ENCODE data around the gene PLEKHM2.
"Not testable (repeated sequence)": the region's sequence is repeated elsewhere in the genome, so short reads cannot be mapped to it uniquely, and the experiment has no call there.

Gene PLEKHM2

DNA sequence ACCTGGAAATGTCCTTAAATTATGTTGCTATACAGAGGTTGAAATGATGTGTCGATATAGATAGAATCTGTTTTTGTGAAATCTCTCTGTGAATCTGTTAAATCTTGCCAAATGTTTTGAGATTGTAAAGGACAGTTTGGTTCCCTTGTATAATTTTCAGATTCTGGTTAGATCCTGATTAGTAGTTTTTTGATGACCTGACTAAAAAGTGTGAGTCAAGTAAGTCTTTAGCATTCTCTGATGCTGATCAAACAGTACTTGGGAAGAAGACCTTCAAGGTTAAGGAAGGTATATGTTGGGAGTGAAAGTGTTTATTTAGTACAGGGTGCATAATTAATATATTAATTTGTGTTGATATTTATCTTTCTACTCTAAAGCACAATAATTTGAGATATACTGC is 34.2 kb upstream of the PLEKHM2 start:
- Histone ChIP-seq H3K4me3 (ENCODE audit: low read depth, low read length) (no peak overlapping the region), H3K27me3 (ENCODE audit: insufficient read depth, low read depth, severe bottlenecking) (no peaks in the 10 kb centered on the region), H3K27ac (no peak overlapping the region), H3K36me3 (peaks cover 71% of the 10 kb centered on the region), H3K9me3 (ENCODE audit: severe bottlenecking) (no peaks in the 10 kb centered on the region)
- TF ChIP-seq, protein P1, sequence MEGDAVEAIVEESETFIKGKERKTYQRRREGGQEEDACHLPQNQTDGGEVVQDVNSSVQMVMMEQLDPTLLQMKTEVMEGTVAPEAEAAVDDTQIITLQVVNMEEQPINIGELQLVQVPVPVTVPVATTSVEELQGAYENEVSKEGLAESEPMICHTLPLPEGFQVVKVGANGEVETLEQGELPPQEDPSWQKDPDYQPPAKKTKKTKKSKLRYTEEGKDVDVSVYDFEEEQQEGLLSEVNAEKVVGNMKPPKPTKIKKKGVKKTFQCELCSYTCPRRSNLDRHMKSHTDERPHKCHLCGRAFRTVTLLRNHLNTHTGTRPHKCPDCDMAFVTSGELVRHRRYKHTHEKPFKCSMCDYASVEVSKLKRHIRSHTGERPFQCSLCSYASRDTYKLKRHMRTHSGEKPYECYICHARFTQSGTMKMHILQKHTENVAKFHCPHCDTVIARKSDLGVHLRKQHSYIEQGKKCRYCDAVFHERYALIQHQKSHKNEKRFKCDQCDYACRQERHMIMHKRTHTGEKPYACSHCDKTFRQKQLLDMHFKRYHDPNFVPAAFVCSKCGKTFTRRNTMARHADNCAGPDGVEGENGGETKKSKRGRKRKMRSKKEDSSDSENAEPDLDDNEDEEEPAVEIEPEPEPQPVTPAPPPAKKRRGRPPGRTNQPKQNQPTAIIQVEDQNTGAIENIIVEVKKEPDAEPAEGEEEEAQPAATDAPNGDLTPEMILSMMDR (IDR thresholded peaks at IDR 0.05; ENCODE audit: low read depth, low read length) = no peak
- no peak for DNase-seq

GRCh38 chr1:15650433-15650832 is 33.7 kb upstream of the PLEKHM2 start:
- no peaks in the 10 kb centered on the region for H3K27me3 ChIP-seq (ENCODE audit: insufficient read depth, low read depth, severe bottlenecking)
- H3K9me3 ChIP-seq (ENCODE audit: severe bottlenecking) = no peaks in the 10 kb centered on the region
- H3K4me3 ChIP-seq (ENCODE audit: low read depth, low read length) = no peak overlapping the region
- H3K27ac ChIP-seq = no peak overlapping the region
- DNase-seq = no peak
- peaks cover 72% of the 10 kb centered on the region for H3K36me3 ChIP-seq
- TF ChIP-seq, protein P1 (IDR thresholded peaks at IDR 0.05; ENCODE audit: low read depth, low read length) = no peak

GRCh38 chr1:15652130-15652529 is 32.0 kb upstream of the PLEKHM2 start:
- H3K4me3 ChIP-seq (ENCODE audit: low read depth, low read length); H3K9me3 ChIP-seq (ENCODE audit: severe bottlenecking); H3K27me3 ChIP-seq (ENCODE audit: insufficient read depth, low read depth, severe bottlenecking); H3K27ac ChIP-seq; DNase-seq: not testable (repeated sequence)
- peaks cover 72% of the 10 kb centered on the region for H3K36me3 ChIP-seq

- TF ChIP-seq, protein P1 (IDR thresholded peaks at IDR 0.05; ENCODE audit: low read depth, low read length) = no peak
- no peak overlapping the region for H3K4me3 ChIP-seq (ENCODE audit: low read depth, low read length)
- no peak for DNase-seq
Measured at GRCh38 chr1:15654091-15654690, 29.9 kb upstream of the PLEKHM2 start.

GRCh38 chr1:15656464-15656863 is 27.7 kb upstream of the PLEKHM2 start:
- no peak for DNase-seq
- peaks cover 74% of the 10 kb centered on the region for H3K36me3 ChIP-seq
- no peaks in the 10 kb centered on the region for H3K9me3 ChIP-seq (ENCODE audit: severe bottlenecking)

More at GRCh38 chr1:15654091-15654690, 29.9 kb upstream of the PLEKHM2 start:
- no peak overlapping the region for H3K27ac ChIP-seq
- peaks cover 74% of the 10 kb centered on the region for H3K36me3 ChIP-seq
- H3K27me3 ChIP-seq (ENCODE audit: insufficient read depth, low read depth, severe bottlenecking) = no peaks in the 10 kb centered on the region
- H3K9me3 ChIP-seq (ENCODE audit: severe bottlenecking) = no peaks in the 10 kb centered on the region

GRCh38 chr1:15657021-15657420 is 27.1 kb upstream of the PLEKHM2 start:
- TF ChIP-seq, protein P1 (IDR thresholded peaks at IDR 0.05; ENCODE audit: low read depth, low read length) = no peak

More at GRCh38 chr1:15656464-15656863, 27.7 kb upstream of the PLEKHM2 start:
- H3K27me3 ChIP-seq (ENCODE audit: insufficient read depth, low read depth, severe bottlenecking) = no peaks in the 10 kb centered on the region
- H3K27ac ChIP-seq = no peak overlapping the region
- TF ChIP-seq, protein P1 (IDR thresholded peaks at IDR 0.05; ENCODE audit: low read depth, low read length) = no peak
- H3K4me3 ChIP-seq (ENCODE audit: low read depth, low read length) = no peak overlapping the region

More at GRCh38 chr1:15657021-15657420, 27.1 kb upstream of the PLEKHM2 start:
- H3K27me3 ChIP-seq (ENCODE audit: insufficient read depth, low read depth, severe bottlenecking) = no peaks in the 10 kb centered on the region
- H3K4me3 ChIP-seq (ENCODE audit: low read depth, low read length) = no peak overlapping the region
- H3K27ac ChIP-seq = no peak overlapping the region
- peaks cover 74% of the 10 kb centered on the region for H3K36me3 ChIP-seq
- no peak for DNase-seq
- no peaks in the 10 kb centered on the region for H3K9me3 ChIP-seq (ENCODE audit: severe bottlenecking)
